Mucosa of stomach (tissue), 1 donor: Measurements from ENCODE around the gene NCR3LG1.

ENCODE experiments used
- H3K27me3 ChIP-seq: one replicate; pipeline ENCODE4 v1.7.0; 2013; ENCODE audit warnings: mild to moderate bottlenecking, low read length; ENCODE audit not compliant: control insufficient read depth, insufficient read depth
- H3K36me3 ChIP-seq: one replicate; pipeline ENCODE4 v1.7.0; 2013; ENCODE audit warnings: low read length; ENCODE audit not compliant: control insufficient read depth, insufficient read depth
- H3K4me1 ChIP-seq: one replicate; pipeline ENCODE4 v1.7.0; 2013; ENCODE audit warnings: mild to moderate bottlenecking, low read length; ENCODE audit not compliant: control insufficient read depth, insufficient read depth
- H3K4me3 ChIP-seq: one replicate; pipeline ENCODE4 v1.7.0; 2013; ENCODE audit warnings: low read length
- H3K9ac ChIP-seq: one replicate; pipeline ENCODE4 v1.7.0; 2013; ENCODE audit warnings: mild to moderate bottlenecking, low read length, moderate library complexity
- H3K9me3 ChIP-seq: one replicate; pipeline ENCODE4 v1.7.0; 2013; ENCODE audit warnings: mild to moderate bottlenecking, low read length, moderate library complexity; ENCODE audit not compliant: control insufficient read depth
- donor health status: Pancreatic carcinoma.

NCR3LG1 gene

GRCh38 chr11:17408026-17408425 is 56.4 kb downstream of the NCR3LG1 start:
- Histone ChIP-seq H3K36me3 (no peaks in the 10 kb centered on the region), H3K4me3 (no peak overlapping the region), H3K4me1 (peaks cover 20% of the 10 kb centered on the region), H3K9me3 (no peaks in the 10 kb centered on the region), H3K27me3 (no peaks in the 10 kb centered on the region), H3K9ac (no peak overlapping the region)

- H3K4me3 ChIP-seq: no peak overlapping the region
- no peak overlapping the region for H3K9ac ChIP-seq
- peaks cover 26% of the 10 kb centered on the region for H3K4me1 ChIP-seq
- H3K27me3 ChIP-seq: no peaks in the 10 kb centered on the region
- no peaks in the 10 kb centered on the region for H3K36me3 ChIP-seq
- H3K9me3 ChIP-seq: no peaks in the 10 kb centered on the region
Observed at GRCh38 chr11:17408641-17409040, 57.0 kb downstream of the NCR3LG1 start.

- Histone ChIP-seq H3K4me1 (peaks cover 34% of the 10 kb centered on the region), H3K9me3 (no peaks in the 10 kb centered on the region), H3K36me3 (no peaks in the 10 kb centered on the region), H3K27me3 (no peaks in the 10 kb centered on the region), H3K9ac (no peak overlapping the region), H3K4me3 (no peak overlapping the region)
Observed at GRCh38 chr11:17410606-17411379, 59.2 kb downstream of the NCR3LG1 start.

- no peaks in the 10 kb centered on the region for H3K36me3 ChIP-seq
- H3K27me3 ChIP-seq: no peaks in the 10 kb centered on the region
- peaks cover 29% of the 10 kb centered on the region for H3K4me1 ChIP-seq
- H3K4me3 ChIP-seq: no peak overlapping the region
- no peak overlapping the region for H3K9ac ChIP-seq
- H3K9me3 ChIP-seq: no peaks in the 10 kb centered on the region
Observed at GRCh38 chr11:17411418-17411817, 59.8 kb downstream of the NCR3LG1 start.

GRCh38 chr11:17412488-17413180 is 61.0 kb downstream of the NCR3LG1 start:
- no peak overlapping the region for H3K9ac ChIP-seq
- no peak overlapping the region for H3K4me3 ChIP-seq
- no peaks in the 10 kb centered on the region for H3K9me3 ChIP-seq
- peaks cover 29% of the 10 kb centered on the region for H3K4me1 ChIP-seq
- no peaks in the 10 kb centered on the region for H3K27me3 ChIP-seq
- H3K36me3 ChIP-seq: no peaks in the 10 kb centered on the region

GRCh38 chr11:17413414-17414316 is 62.1 kb downstream of the NCR3LG1 start:
- no peak overlapping the region for H3K4me3 ChIP-seq
- no peaks in the 10 kb centered on the region for H3K9me3 ChIP-seq
- H3K4me1 ChIP-seq: peaks cover 29% of the 10 kb centered on the region
- H3K36me3 ChIP-seq: no peaks in the 10 kb centered on the region
- H3K27me3 ChIP-seq: no peaks in the 10 kb centered on the region
- no peak overlapping the region for H3K9ac ChIP-seq

GRCh38 chr11:17414317-17414737 is 62.7 kb downstream of the NCR3LG1 start:
- Histone ChIP-seq H3K36me3 (no peaks in the 10 kb centered on the region), H3K4me1 (peaks cover 29% of the 10 kb centered on the region), H3K9ac (no peak overlapping the region), H3K27me3 (no peaks in the 10 kb centered on the region), H3K9me3 (no peaks in the 10 kb centered on the region), H3K4me3 (no peak overlapping the region)

- Histone ChIP-seq H3K9ac (no peak overlapping the region), H3K27me3 (peaks cover 1% of the 10 kb centered on the region), H3K4me1 (peaks cover 29% of the 10 kb centered on the region), H3K9me3 (no peaks in the 10 kb centered on the region), H3K36me3 (no peaks in the 10 kb centered on the region), H3K4me3 (no peak overlapping the region)
Observed at GRCh38 chr11:17414992-17415391, 63.4 kb downstream of the NCR3LG1 start.

- H3K4me3 ChIP-seq: no peak overlapping the region
- H3K9me3 ChIP-seq: no peaks in the 10 kb centered on the region
- peaks cover 29% of the 10 kb centered on the region for H3K4me1 ChIP-seq
- no peaks in the 10 kb centered on the region for H3K36me3 ChIP-seq
- no peak overlapping the region for H3K9ac ChIP-seq
- peaks cover 8% of the 10 kb centered on the region for H3K27me3 ChIP-seq
Observed at GRCh38 chr11:17415523-17416104, 64.0 kb downstream of the NCR3LG1 start.

- H3K36me3 ChIP-seq: no peaks in the 10 kb centered on the region
- H3K9ac ChIP-seq: no peak overlapping the region
- H3K4me3 ChIP-seq: no peak overlapping the region
- H3K9me3 ChIP-seq: no peaks in the 10 kb centered on the region
- peaks cover 8% of the 10 kb centered on the region for H3K27me3 ChIP-seq
- peaks cover 22% of the 10 kb centered on the region for H3K4me1 ChIP-seq
Observed at GRCh38 chr11:17416492-17416891, 64.9 kb downstream of the NCR3LG1 start.

- peaks cover 8% of the 10 kb centered on the region for H3K27me3 ChIP-seq
- no peaks in the 10 kb centered on the region for H3K9me3 ChIP-seq
- H3K36me3 ChIP-seq: no peaks in the 10 kb centered on the region
- no peak overlapping the region for H3K9ac ChIP-seq
- peaks cover 16% of the 10 kb centered on the region for H3K4me1 ChIP-seq
- H3K4me3 ChIP-seq: no peak overlapping the region
Observed at GRCh38 chr11:17418444-17419081, 67.0 kb downstream of the NCR3LG1 start.
